H9 (cell line): ENCODE measurements around the gene SEL1L. TPM values are rescaled to one million over a fixed set of nuclear protein-coding genes. Genes with fewer than 3 reads are reported as not detected.

ENCODE experiments used
- DNase-seq: peaks from one replicate; pipeline ENCODE4 v3.0.0-alpha.2; 2017
- H2AFZ ChIP-seq: one replicate; pipeline ENCODE4 v1.6.1; 2013; ENCODE audit warnings: mild to moderate bottlenecking, low read length, control low read depth, moderate library complexity
- H2AK5ac ChIP-seq: 2 replicates; pipeline ENCODE4 v1.6.1; 2013; ENCODE audit warnings: low read length, control low read depth, mixed read lengths; ENCODE audit not compliant: insufficient read length
- H2BK120ac ChIP-seq: one replicate; pipeline ENCODE4 v1.6.1; 2013; ENCODE audit warnings: low read depth, mild to moderate bottlenecking, low read length, control low read depth, inconsistent platforms; ENCODE audit not compliant: poor library complexity, severe bottlenecking
- H2BK12ac ChIP-seq: 2 replicates; pipeline ENCODE4 v1.6.1; 2013; ENCODE audit warnings: low read length, control low read depth, mixed read lengths, low read depth; ENCODE audit not compliant: insufficient read length
- H2BK15ac ChIP-seq: 2 replicates; pipeline ENCODE4 v1.6.1; 2013; ENCODE audit warnings: low read depth, low read length, control low read depth
- H2BK20ac ChIP-seq: one replicate; pipeline ENCODE4 v1.6.1; 2013; ENCODE audit warnings: low read depth, mild to moderate bottlenecking, low read length, control low read depth, inconsistent platforms; ENCODE audit not compliant: poor library complexity, severe bottlenecking
- H2BK5ac ChIP-seq: 2 replicates; pipeline ENCODE4 v1.6.1; 2013; ENCODE audit warnings: low read length, control low read depth, mixed read lengths; ENCODE audit not compliant: insufficient read length
- H3K14ac ChIP-seq: 2 replicates; pipeline ENCODE4 v1.6.1; 2013; ENCODE audit warnings: low read length, control low read depth; ENCODE audit not compliant: insufficient read depth
- H3K18ac ChIP-seq: 2 replicates; pipeline ENCODE4 v1.6.1; 2013; ENCODE audit warnings: low read depth, mild to moderate bottlenecking, mixed read lengths, low read length, control low read depth; ENCODE audit not compliant: insufficient read length
- H3K23ac ChIP-seq: 2 replicates; pipeline ENCODE4 v1.6.1; 2013; ENCODE audit warnings: low read length, control low read depth, mixed read lengths, low read depth; ENCODE audit not compliant: insufficient read length
- H3K23me2 ChIP-seq: 2 replicates; pipeline ENCODE4 v1.6.1; 2013; ENCODE audit warnings: low read depth, mild to moderate bottlenecking, mixed read lengths, low read length, control low read depth; ENCODE audit not compliant: insufficient read length, poor library complexity, severe bottlenecking
- H3K27ac ChIP-seq: 2 replicates; pipeline ENCODE4 v1.5.1; 2013; ENCODE audit warnings: low read length, control low read depth, mixed read lengths, low read depth; ENCODE audit not compliant: insufficient read length
- H3K27me3 ChIP-seq: 2 replicates; pipeline ENCODE4 v1.6.1; 2013; ENCODE audit warnings: low read length, control low read depth, inconsistent platforms; ENCODE audit not compliant: insufficient read depth
- H3K4ac ChIP-seq: 2 replicates; pipeline ENCODE4 v1.6.1; 2013; ENCODE audit warnings: low read depth, mild to moderate bottlenecking, control low read depth, inconsistent platforms, low read length, moderate library complexity
- H3K4me1 ChIP-seq: 2 replicates; pipeline ENCODE4 v1.6.1; 2013; ENCODE audit warnings: low read length, control low read depth, inconsistent platforms; ENCODE audit not compliant: insufficient read depth
- H3K4me2 ChIP-seq: 2 replicates; pipeline ENCODE4 v1.6.1; 2013; ENCODE audit warnings: low read length, control low read depth, mixed read lengths; ENCODE audit not compliant: insufficient read length, insufficient read depth
- H3K56ac ChIP-seq: 2 replicates; pipeline ENCODE4 v1.6.1; 2013; ENCODE audit warnings: low read depth, mild to moderate bottlenecking, mixed read lengths, low read length, control low read depth; ENCODE audit not compliant: insufficient read length
- H3K79me1 ChIP-seq: 2 replicates; pipeline ENCODE4 v1.6.1; 2013; ENCODE audit warnings: low read depth, mild to moderate bottlenecking, moderate library complexity, low read length, control low read depth, inconsistent platforms; ENCODE audit not compliant: insufficient read depth, poor library complexity, severe bottlenecking
- H3K79me2 ChIP-seq: 2 replicates; pipeline ENCODE4 v1.6.1; 2013; ENCODE audit warnings: low read length, control low read depth, inconsistent platforms; ENCODE audit not compliant: insufficient read depth
- H3K9ac ChIP-seq: 2 replicates; pipeline ENCODE4 v1.6.1; 2013; ENCODE audit warnings: low read length, control low read depth, mixed read lengths; ENCODE audit not compliant: insufficient read length; ENCODE audit errors: extremely low read depth
- H3K9me3 ChIP-seq: one replicate; pipeline ENCODE4 v1.6.1; 2013; ENCODE audit warnings: low read depth, low read length, inconsistent platforms; ENCODE audit not compliant: control insufficient read depth
- H3T11ph ChIP-seq: one replicate; pipeline ENCODE4 v1.6.1; 2013; ENCODE audit warnings: mild to moderate bottlenecking, low read length, control low read depth, inconsistent platforms
- H4K20me1 ChIP-seq: one replicate; pipeline ENCODE4 v1.6.1; 2013; ENCODE audit not compliant: control insufficient read depth, insufficient read length, insufficient read depth
- H4K5ac ChIP-seq: 2 replicates; pipeline ENCODE4 v1.6.1; 2013; ENCODE audit warnings: low read depth, mild to moderate bottlenecking, mixed read lengths, low read length, control low read depth; ENCODE audit not compliant: insufficient read length
- H4K8ac ChIP-seq: replicated peaks from 2 replicates; pipeline ENCODE4 v1.6.1; 2013; ENCODE audit warnings: low read length, control low read depth, mixed read lengths, low read depth; ENCODE audit not compliant: insufficient read length
- H4K91ac ChIP-seq: 2 replicates; pipeline ENCODE4 v1.6.1; 2013; ENCODE audit warnings: low read depth, mild to moderate bottlenecking, moderate library complexity, mixed read lengths, low read length, control low read depth; ENCODE audit not compliant: insufficient read length
- H3K27ac Mint-ChIP-seq, 3 experiments: 2 replicates in 2 of 3; 3 replicates in 1 of 3; pipeline ENCODE4 v1.8.0; 2020 to 2021; ENCODE audit warnings: mixed read lengths in 3 of 3, mild to moderate bottlenecking in 1 of 3, moderate library complexity in 1 of 3
- H3K27me3 Mint-ChIP-seq: 2 replicates; pipeline ENCODE4 v1.8.0; 2021; ENCODE audit warnings: low read depth, mild to moderate bottlenecking, moderate library complexity, mixed read lengths
- H3K36me3 Mint-ChIP-seq, 3 experiments: 2 replicates in 2 of 3; 3 replicates in 1 of 3; pipeline ENCODE4 v1.8.0; 2020 to 2021; ENCODE audit warnings: low read depth in 3 of 3, mixed read lengths in 3 of 3; ENCODE audit not compliant: insufficient read depth in 1 of 3
- H3K4me1 Mint-ChIP-seq, 2 experiments: 2 replicates each; pipeline ENCODE4 v1.8.0; 2020; ENCODE audit warnings: mixed read lengths in 2 of 2
- H3K4me3 Mint-ChIP-seq, 2 experiments: 2 replicates in 1 of 2; 3 replicates in 1 of 2; pipeline ENCODE4 v1.8.0; 2020 to 2021; ENCODE audit warnings: mild to moderate bottlenecking in 2 of 2, mixed read lengths in 2 of 2, moderate library complexity in 1 of 2
- H3K9me3 Mint-ChIP-seq, 2 experiments: 2 replicates in 1 of 2; 3 replicates in 1 of 2; pipeline ENCODE4 v1.8.0; 2020; ENCODE audit warnings: mild to moderate bottlenecking in 2 of 2, mixed read lengths in 2 of 2, moderate library complexity in 1 of 2
- WGBS: extraction: QIAGEN DNeasy Blood & Tissue Kit; methylation state at CpG from one replicate; pipeline ENCODE4 v1.1.7; 2013; ENCODE audit warnings: missing lambda C conversion rate, low lambda C conversion rate, mixed read lengths; ENCODE audit not compliant: insufficient read length; ENCODE audit errors: extremely low coverage; 5-methylcytosine and 5-hydroxymethylcytosine counted together
- total RNA-seq: library from RNA; stranded (reverse); gene quantifications from 2 replicates; pipeline ENCODE4 v1.2.1, GENCODE V29; 2021
- TF ChIP-seq, protein P1 (sequence below): fragments of 200-600 bp; sonication (generic); conservative IDR thresholded peaks from 3 replicates; pipeline ENCODE4 v1.8.0; 2021; ENCODE audit warnings: antibody characterized with exemption, mild to moderate bottlenecking

SEL1L gene
- total RNA-seq, 1 experiment from 2014 or later, result 27.5 TPM

DNA sequence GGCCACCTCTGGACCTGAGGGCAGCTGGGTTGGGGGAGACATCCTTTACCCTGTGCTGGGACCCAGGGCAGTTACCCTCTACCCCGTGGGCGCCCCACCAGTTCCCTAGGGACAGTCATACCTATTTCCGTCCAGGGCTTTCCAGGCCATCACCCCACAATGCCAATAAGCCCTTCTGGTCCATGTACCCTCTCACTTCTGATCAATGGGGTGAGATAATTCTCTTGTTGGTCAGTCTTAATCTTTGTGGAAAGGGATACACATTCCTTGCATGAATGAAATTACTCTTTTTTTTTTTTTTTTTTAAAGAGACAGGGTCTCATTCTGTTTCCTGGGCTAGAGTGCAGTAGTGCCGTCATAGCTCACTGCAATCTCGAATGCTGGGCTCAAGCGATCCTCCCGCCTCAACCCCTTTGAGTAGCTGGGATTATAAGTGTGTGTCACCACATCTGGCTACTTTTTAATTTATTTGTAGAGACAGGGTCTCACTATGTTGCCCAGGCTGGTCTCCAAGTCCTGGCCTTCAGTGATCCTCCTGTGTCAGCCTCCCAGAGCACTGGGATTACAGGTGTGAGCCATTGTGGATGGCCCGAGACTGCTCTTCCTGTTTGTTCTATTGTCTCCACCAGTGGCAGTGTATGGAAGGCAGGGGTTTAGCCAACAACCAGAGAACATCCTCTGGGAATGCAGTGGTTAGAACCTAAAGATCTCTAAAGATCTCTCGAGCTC, 87.2 kb downstream of the SEL1L start:
- no peaks in the 10 kb centered on the region for H3K79me2 ChIP-seq
- H3K27me3 ChIP-seq, result no peaks in the 10 kb centered on the region
- H2BK15ac ChIP-seq, result no peak overlapping the region
- H3K27me3 Mint-ChIP-seq, result peaks cover 11% of the 10 kb centered on the region
- no peak overlapping the region for H2BK120ac ChIP-seq
- no peak overlapping the region for H3K4me3 Mint-ChIP-seq
- H2BK12ac ChIP-seq, result no peak overlapping the region
- H3K4me1 Mint-ChIP-seq, result peaks cover 21 to 22% of the 10 kb centered on the region in 2 experiments
- whole genome bisulfite sequencing, result no CpG with 5 or more reads among the region's 9 CpGs
- no peak overlapping the region for H4K91ac ChIP-seq
- peaks cover 0 to 6% of the 10 kb centered on the region in 2 experiments; a peak in 4 of 5 replicates for H3K9me3 Mint-ChIP-seq
- H3K23me2 ChIP-seq, result no peaks in the 10 kb centered on the region
- H3K56ac ChIP-seq, result no peak overlapping the region
- H3K4ac ChIP-seq, result no peak overlapping the region
- no peak overlapping the region; a peak in 1 of 7 replicates for H3K27ac Mint-ChIP-seq
- H4K5ac ChIP-seq, result no peak overlapping the region
- H2BK20ac ChIP-seq, result no peak overlapping the region
- no peak overlapping the region for H3K4me2 ChIP-seq
- no peaks in the 10 kb centered on the region for H3K9me3 ChIP-seq
- DNase-seq, result no peak
- H3K27ac ChIP-seq, result no peak overlapping the region
- H3T11ph ChIP-seq, result no peak overlapping the region
- H3K9ac ChIP-seq, result no peak overlapping the region
- no peaks in the 10 kb centered on the region for H3K79me1 ChIP-seq
- no peak overlapping the region for H3K14ac ChIP-seq
- H4K8ac ChIP-seq, result no peak overlapping the region
- peaks cover 0 to 2% (median 0%) of the 10 kb centered on the region in 3 experiments; a peak in 1 of 7 replicates for H3K36me3 Mint-ChIP-seq
- no peak overlapping the region for H3K23ac ChIP-seq
- TF ChIP-seq, protein P1, sequence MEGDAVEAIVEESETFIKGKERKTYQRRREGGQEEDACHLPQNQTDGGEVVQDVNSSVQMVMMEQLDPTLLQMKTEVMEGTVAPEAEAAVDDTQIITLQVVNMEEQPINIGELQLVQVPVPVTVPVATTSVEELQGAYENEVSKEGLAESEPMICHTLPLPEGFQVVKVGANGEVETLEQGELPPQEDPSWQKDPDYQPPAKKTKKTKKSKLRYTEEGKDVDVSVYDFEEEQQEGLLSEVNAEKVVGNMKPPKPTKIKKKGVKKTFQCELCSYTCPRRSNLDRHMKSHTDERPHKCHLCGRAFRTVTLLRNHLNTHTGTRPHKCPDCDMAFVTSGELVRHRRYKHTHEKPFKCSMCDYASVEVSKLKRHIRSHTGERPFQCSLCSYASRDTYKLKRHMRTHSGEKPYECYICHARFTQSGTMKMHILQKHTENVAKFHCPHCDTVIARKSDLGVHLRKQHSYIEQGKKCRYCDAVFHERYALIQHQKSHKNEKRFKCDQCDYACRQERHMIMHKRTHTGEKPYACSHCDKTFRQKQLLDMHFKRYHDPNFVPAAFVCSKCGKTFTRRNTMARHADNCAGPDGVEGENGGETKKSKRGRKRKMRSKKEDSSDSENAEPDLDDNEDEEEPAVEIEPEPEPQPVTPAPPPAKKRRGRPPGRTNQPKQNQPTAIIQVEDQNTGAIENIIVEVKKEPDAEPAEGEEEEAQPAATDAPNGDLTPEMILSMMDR, result no peak
- H2AFZ ChIP-seq, result no peak overlapping the region
- no peak overlapping the region for H2BK5ac ChIP-seq
- H3K18ac ChIP-seq, result no peak overlapping the region
- H3K4me1 ChIP-seq, result peaks cover 5% of the 10 kb centered on the region; the same call in 1 of the 2 replicates
- H4K20me1 ChIP-seq, result no peaks in the 10 kb centered on the region
- H2AK5ac ChIP-seq, result no peak overlapping the region
